ENCODE measurements around the gene GALNT10. TPM values are rescaled to one million over a fixed set of nuclear protein-coding genes. Genes with fewer than 3 reads are reported as not detected.

Gene GALNT10
- total and polyA plus RNA-seq, 2 of the 8 experiments (the other 6 are each of a cell fraction or from before 2014, with no cell fraction given) = 4.6 to 15.5 TPM

DNA sequence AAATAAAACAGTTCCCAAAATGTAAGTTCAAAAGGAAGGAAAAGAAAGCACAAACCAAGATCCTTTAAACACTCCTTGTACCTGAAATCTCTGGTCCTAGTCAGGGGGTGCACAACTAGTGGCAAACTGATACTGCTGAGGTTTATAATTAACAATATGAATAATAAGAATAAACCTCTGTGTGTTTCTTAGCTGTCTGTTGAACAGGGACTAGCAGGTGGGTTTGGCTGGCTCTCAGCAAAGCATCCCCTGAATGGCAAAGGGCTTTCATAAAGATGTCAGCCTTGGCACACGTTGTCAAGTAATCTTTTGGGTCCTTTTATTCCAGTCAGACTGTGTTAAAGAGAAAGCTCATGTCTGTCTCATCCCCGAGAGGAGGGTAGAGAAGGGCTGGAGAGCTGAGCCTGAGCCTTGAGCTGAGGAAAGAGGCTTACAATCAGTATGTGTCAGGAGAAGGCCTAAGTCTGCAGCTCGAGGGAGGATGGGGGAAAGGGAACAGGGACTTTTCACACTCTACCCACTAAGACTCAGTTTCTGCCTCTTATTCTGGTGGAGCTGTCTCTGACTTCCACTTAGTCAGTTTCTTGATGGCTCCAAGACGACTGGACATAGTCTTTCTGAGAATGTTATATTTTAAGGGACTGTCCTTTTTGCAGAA, 123.0 kb downstream of the GALNT10 start:
- CTCF ChIA-PET (ENCODE audit: partially characterized antibody) = interaction anchor here (0.6 to 2.3 kb wide), 3 partner anchors 13 to 421 kb away, joined by 3 to 5 read pairs (median 4); no protein-coding TSS in a partner anchor
- Histone ChIP-seq H3K14ac (ENCODE audit: insufficient read length) (no peak overlapping the region), H3K23me2 (ENCODE audit: low read depth, low read length) (no peaks in the 10 kb centered on the region), H3K79me2 (ENCODE audit: control insufficient read depth in 1 of 2, insufficient read depth in 2 of 2, low read length in 2 of 2) (no peaks in the 10 kb centered on the region), H2BK15ac (ENCODE audit: low read length) (no peak overlapping the region), H3K4ac (replicated peaks; ENCODE audit: insufficient read length, low read depth, low read length) (no peak overlapping the region), H4K20me1 (replicated peaks in 1 of 2; ENCODE audit: control insufficient read depth in 1 of 2, insufficient read depth in 2 of 2, low read length in 2 of 2) (no peaks in the 10 kb centered on the region), H3K9ac (replicated peaks in 1 of 4; ENCODE audit: extremely low read depth in 1 of 4, low read depth in 3 of 4, low read length in 3 of 4) (no peak overlapping the region), H3K27me3 (replicated peaks in 1 of 4; ENCODE audit: control insufficient read depth in 3 of 4, extremely low read depth in 1 of 4, insufficient read depth in 3 of 4, low read length in 3 of 4) (no peaks in the 10 kb centered on the region), H3K79me1 (ENCODE audit: low read depth, low read length) (no peaks in the 10 kb centered on the region), H2BK5ac (ENCODE audit: low read depth, low read length) (no peak overlapping the region), H3K27ac (ENCODE audit: low read depth, low read length) (no peak overlapping the region), H4K5ac (ENCODE audit: insufficient read length, low read depth, low read length) (no peak overlapping the region), H2BK12ac (ENCODE audit: low read depth, low read length) (no peak overlapping the region), H3K18ac (ENCODE audit: extremely low read depth, low read length) (no peak overlapping the region), H4K91ac (replicated peaks; ENCODE audit: insufficient read length, low read length) (no peak overlapping the region), H2AFZ (ENCODE audit: low read length) (no peak overlapping the region), H2AK5ac (ENCODE audit: low read depth, low read length) (no peak overlapping the region), H3K56ac (replicated peaks; ENCODE audit: insufficient read length, low read depth, low read length) (no peak overlapping the region), H3K4me1 (replicated peaks in 1 of 4; ENCODE audit: control insufficient read depth in 3 of 4, insufficient read depth in 4 of 4, low read length in 3 of 4) (no peaks in the 10 kb centered on the region), H3K9me3 (ENCODE audit: insufficient read depth in 2 of 2, low read depth in 1 of 2, low read length in 1 of 2) (no peaks in the 10 kb centered on the region), H3K4me2 (ENCODE audit: insufficient read depth in 1 of 2, low read depth in 2 of 2, low read length in 2 of 2) (no peak overlapping the region), H3K23ac (ENCODE audit: insufficient read length) (no peak overlapping the region), H3K4me3 (ENCODE audit: extremely low read depth in 1 of 4, insufficient read depth in 2 of 4, low read depth in 3 of 4, low read length in 4 of 4) (no peak overlapping the region), H4K8ac (ENCODE audit: extremely low read depth, insufficient read depth, low read length) (no peak overlapping the region), H2BK120ac (replicated peaks; ENCODE audit: low read depth, low read length) (no peak overlapping the region), H3K36me3 (ENCODE audit: control insufficient read depth in 2 of 4, insufficient read depth in 4 of 4, low read length in 3 of 4) (no peaks in the 10 kb centered on the region), H2BK20ac (ENCODE audit: low read length) (no peak overlapping the region)
- POLR2A ChIA-PET (ENCODE audit: partially characterized antibody) = no interaction called here
- WGBS, 2 experiments (ENCODE audit: extremely low coverage in 1 of 2, insufficient coverage in 1 of 2, insufficient read length in 1 of 2, insufficient replicate concordance in 2 of 2, low coverage in 1 of 2, low lambda C conversion rate in 2 of 2, missing lambda C conversion rate in 1 of 2) = 84% methylated on average over 4 of the region's 4 CpGs; no CpG with 5 or more reads in 1 of the 2 experiments
- DNase-seq (ENCODE audit: low read depth in 1 of 2, low spot score in 2 of 2) (no peak), FAIRE-seq (no peak)
- TF ChIP-seq, protein P1, sequence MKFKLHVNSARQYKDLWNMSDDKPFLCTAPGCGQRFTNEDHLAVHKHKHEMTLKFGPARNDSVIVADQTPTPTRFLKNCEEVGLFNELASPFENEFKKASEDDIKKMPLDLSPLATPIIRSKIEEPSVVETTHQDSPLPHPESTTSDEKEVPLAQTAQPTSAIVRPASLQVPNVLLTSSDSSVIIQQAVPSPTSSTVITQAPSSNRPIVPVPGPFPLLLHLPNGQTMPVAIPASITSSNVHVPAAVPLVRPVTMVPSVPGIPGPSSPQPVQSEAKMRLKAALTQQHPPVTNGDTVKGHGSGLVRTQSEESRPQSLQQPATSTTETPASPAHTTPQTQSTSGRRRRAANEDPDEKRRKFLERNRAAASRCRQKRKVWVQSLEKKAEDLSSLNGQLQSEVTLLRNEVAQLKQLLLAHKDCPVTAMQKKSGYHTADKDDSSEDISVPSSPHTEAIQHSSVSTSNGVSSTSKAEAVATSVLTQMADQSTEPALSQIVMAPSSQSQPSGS (IDR thresholded peaks at IDR 0.05; ENCODE audit: low read length) = no peak
- TF ChIP-seq NANOG (IDR thresholded peaks at IDR 0.05; ENCODE audit: insufficient read depth, low read depth, low read length, poor library complexity, severe bottlenecking) = no peak
